EH (cell line): ENCODE data around the gene TMPRSS7.
"Not testable (repeated sequence)": the region's sequence is repeated elsewhere in the genome, so short reads cannot be mapped to it uniquely, and the experiment has no call there.

ENCODE experiments used
- DNase-seq: peaks from one replicate; pipeline ENCODE4 v3.0.0-alpha.2; 2015; ENCODE audit warnings: low read depth

The TMPRSS7 gene

GRCh38 chr3:112013058-112013783 lies 21.3 kb upstream of the TMPRSS7 start:
- peak; percentile 77 for DNase-seq

GRCh38 chr3:112013784-112014143 lies 20.8 kb upstream of the TMPRSS7 start:
- DNase-seq, result no peak

GRCh38 chr3:112017091-112017490 lies 17.4 kb upstream of the TMPRSS7 start:
- DNase-seq, result no peak

GRCh38 chr3:112018712-112019111 lies 15.8 kb upstream of the TMPRSS7 start:
- no peak for DNase-seq

- no peak for DNase-seq
Measured at GRCh38 chr3:112019716-112020115, 14.8 kb upstream of the TMPRSS7 start.

- no peak for DNase-seq
Measured at GRCh38 chr3:112020674-112021085, 13.9 kb upstream of the TMPRSS7 start.

- no peak for DNase-seq
Measured at GRCh38 chr3:112027142-112027541, 7.4 kb upstream of the TMPRSS7 start.

GRCh38 chr3:112027826-112028225 lies 6.7 kb upstream of the TMPRSS7 start:
- no peak for DNase-seq

- peak; percentile 12 for DNase-seq
Measured at GRCh38 chr3:112030901-112031300, 3.6 kb upstream of the TMPRSS7 start.

- no peak for DNase-seq
Measured at GRCh38 chr3:112032098-112032731, 2.3 kb upstream of the TMPRSS7 start.

GRCh38 chr3:112035241-112035640 lies 705 bp downstream of the TMPRSS7 start:
- no peak for DNase-seq

GRCh38 chr3:112037194-112037593 lies 2.7 kb downstream of the TMPRSS7 start:
- not testable (repeated sequence) for DNase-seq

GRCh38 chr3:112038863-112039262 lies 4.3 kb downstream of the TMPRSS7 start:
- peak; percentile 40 for DNase-seq

GRCh38 chr3:112041321-112041720 lies 6.8 kb downstream of the TMPRSS7 start:
- DNase-seq, result no peak

GRCh38 chr3:112042842-112043280 lies 8.3 kb downstream of the TMPRSS7 start:
- no peak for DNase-seq

- peak; percentile 78 for DNase-seq
Measured at GRCh38 chr3:112043621-112044201, 9.2 kb downstream of the TMPRSS7 start.

- DNase-seq, result peak; percentile 7
Measured at GRCh38 chr3:112046599-112046998, 12.1 kb downstream of the TMPRSS7 start.

GRCh38 chr3:112047264-112047663 lies 12.7 kb downstream of the TMPRSS7 start:
- DNase-seq, result no peak

- no peak for DNase-seq
Measured at GRCh38 chr3:112048911-112049310, 14.4 kb downstream of the TMPRSS7 start.

GRCh38 chr3:112053229-112053628 lies 18.7 kb downstream of the TMPRSS7 start:
- no peak for DNase-seq

- DNase-seq, result peak; percentile 79
Measured at GRCh38 chr3:112056451-112056929, 22.0 kb downstream of the TMPRSS7 start.

- DNase-seq, result no peak
Measured at GRCh38 chr3:112059497-112059896, 25.0 kb downstream of the TMPRSS7 start.

GRCh38 chr3:112061152-112061551 lies 26.6 kb downstream of the TMPRSS7 start:
- peak; percentile 69 for DNase-seq
